HG03565 (cell line): Measurements from ENCODE around the gene CRADD.
"Not testable (repeated sequence)": the region's sequence is repeated elsewhere in the genome, so short reads cannot be mapped to it uniquely, and the experiment has no call there.

Experiments used
- ATAC-seq: cut with Tn5 transposase; IDR thresholded peaks from one replicate; pipeline ENCODE4 v1.9.1; 2021; ENCODE audit warnings: mild to moderate bottlenecking, moderate library complexity; ENCODE audit not compliant: unreplicated experiment

Gene CRADD

GRCh38 chr12:93754859-93755258 lies 77.7 kb downstream of the CRADD start:
- not testable (repeated sequence) for ATAC-seq

- no peak for ATAC-seq
Measured at GRCh38 chr12:93756288-93756687, 79.1 kb downstream of the CRADD start.

- ATAC-seq, result no peak
Measured at GRCh38 chr12:93757792-93758694, 80.9 kb downstream of the CRADD start.

GRCh38 chr12:93758801-93759373 lies 81.7 kb downstream of the CRADD start:
- no peak for ATAC-seq

DNA sequence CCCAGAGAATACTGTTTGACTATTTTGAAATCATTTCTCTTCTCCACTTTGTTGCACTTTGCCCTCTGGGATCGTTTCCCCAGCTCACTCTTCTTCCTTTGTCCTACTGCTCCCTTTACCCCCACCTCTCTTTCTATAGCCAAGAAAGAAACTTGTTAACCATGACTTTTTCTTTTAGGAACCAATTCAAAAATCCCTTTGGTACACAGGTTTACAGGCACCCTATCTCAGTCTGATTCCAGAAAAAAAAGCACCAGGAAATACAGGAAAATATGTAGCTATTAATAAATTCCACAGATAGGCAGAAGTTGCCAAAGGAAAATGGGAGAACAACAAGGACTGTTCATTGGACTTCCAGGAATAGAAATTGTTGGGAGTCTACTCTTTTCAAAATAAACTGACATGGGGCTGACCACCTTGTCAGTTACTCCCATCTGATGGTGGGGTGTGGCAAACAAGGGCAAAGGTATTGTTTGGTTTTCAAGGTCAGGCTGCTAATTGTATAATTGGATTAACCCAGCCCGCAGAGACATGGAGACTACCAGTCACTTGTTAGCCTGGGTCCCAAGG lies 82.4 kb downstream of the CRADD start:
- ATAC-seq, result no peak

DNA sequence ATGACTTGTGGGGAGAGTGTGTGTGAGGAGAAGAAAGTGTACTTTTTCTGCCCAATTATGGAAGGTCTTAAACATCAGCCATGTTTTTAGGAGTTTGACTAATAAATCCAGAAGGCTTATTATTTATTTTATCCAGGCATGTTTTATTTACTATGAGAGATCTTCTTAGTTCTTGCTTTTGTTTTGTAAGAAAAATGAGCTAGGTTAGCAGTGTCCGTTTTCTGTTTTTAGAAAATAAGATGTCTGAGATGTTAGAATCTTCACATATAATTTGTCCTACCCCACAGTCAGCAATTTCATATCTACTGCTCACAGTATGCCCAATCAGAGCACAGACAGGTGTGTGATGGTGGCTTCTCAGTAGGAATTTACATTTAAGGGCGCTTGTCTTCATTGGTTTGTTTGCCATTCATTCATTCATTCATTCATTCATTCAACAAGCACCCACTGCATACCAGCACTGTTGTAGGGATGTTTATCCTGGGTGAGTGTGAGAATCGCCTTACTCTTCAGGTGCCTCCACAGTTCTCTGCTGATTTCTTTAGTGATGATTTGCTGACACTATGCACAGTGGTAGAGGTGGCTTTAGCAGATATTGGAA lies 83.2 kb downstream of the CRADD start:
- ATAC-seq, result no peak

DNA sequence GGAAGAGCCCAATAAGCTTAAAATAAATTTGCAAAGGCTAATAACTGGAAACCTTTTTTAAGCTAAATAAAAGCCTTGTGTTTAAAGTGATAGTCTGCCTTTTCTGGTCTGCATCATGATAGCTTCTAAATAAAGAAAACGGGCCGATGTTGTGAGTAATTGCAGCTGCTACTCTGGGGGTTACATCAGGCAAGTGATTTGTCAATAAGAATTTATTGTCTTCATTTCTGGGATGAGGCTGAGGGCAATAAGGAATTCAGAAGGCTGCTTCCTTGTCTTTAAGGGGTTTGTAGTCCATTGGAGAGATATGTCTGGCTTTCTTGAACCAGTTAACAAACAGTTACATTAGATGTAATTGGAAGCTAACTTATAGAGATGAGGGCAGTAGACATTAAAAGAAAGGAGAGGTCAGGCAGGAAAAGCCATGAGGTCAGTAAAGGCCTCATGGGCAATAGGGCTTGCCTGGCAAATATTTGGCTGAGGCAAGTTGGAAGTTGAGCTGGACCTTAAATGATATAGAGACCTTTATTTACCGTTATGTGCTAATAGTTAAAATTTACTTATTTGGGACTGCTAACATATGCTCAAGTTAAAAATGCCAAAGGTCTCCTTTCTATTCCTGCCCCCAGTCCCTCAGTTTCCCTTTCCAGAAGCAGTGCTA lies 85.0 kb downstream of the CRADD start:
- ATAC-seq, result no peak

DNA sequence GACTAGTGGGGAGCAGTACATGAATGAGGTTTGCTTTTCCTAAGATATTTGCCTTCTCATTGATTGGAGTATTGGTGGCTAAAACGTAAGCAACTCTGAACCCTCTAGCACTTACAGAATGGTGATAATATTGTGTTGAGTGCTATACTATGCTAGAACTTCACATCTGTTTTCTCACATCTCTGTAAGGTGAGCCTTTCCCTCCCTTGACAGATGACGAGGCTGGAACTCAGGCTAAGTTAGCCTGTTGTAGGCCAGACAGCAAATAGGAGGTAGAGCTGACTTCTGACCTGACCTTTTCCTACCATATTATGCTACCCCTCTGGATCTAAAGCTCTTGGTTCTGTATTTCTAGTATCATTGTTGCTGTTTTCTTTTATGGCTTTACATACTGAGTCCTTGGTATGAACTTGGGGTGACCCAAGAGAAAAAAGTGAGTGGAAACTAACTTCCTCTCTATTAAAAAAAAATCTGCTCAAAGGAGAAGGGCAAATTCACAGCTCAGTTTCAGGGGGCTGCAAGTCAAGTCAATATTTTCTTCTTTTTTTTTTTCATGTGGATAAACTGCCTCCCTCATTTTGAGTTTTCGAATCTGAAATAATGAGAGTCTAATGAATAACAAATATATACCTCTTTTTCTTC lies 85.9 kb downstream of the CRADD start:
- ATAC-seq, result no peak

DNA sequence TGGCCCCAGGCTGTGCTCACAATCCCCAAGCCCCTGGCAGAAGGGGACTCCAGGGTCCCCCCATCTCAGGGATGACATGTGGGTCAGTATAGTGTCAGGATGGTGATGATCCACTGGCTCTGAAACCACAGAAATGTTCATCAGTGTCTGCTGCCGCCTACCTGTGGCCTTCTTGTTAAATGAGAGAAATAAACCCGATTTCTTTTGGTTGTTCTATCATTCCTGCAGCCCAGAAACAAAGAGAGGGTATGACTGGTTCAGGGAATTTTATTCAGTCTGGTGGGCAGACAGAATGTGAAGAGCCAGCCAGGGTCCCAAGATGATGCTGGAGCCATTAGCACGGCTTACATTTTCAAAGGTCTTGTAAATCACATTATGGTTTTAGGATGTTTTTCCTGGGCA lies 86.6 kb downstream of the CRADD start:
- no peak for ATAC-seq

GRCh38 chr12:93766371-93766770 lies 89.2 kb downstream of the CRADD start:
- no peak for ATAC-seq

GRCh38 chr12:93766796-93767523 lies 89.8 kb downstream of the CRADD start:
- ATAC-seq, result no peak

GRCh38 chr12:93767524-93767863 lies 90.3 kb downstream of the CRADD start:
- ATAC-seq, result no peak

GRCh38 chr12:93772003-93772700 lies 95.0 kb downstream of the CRADD start:
- ATAC-seq, result no peak

DNA sequence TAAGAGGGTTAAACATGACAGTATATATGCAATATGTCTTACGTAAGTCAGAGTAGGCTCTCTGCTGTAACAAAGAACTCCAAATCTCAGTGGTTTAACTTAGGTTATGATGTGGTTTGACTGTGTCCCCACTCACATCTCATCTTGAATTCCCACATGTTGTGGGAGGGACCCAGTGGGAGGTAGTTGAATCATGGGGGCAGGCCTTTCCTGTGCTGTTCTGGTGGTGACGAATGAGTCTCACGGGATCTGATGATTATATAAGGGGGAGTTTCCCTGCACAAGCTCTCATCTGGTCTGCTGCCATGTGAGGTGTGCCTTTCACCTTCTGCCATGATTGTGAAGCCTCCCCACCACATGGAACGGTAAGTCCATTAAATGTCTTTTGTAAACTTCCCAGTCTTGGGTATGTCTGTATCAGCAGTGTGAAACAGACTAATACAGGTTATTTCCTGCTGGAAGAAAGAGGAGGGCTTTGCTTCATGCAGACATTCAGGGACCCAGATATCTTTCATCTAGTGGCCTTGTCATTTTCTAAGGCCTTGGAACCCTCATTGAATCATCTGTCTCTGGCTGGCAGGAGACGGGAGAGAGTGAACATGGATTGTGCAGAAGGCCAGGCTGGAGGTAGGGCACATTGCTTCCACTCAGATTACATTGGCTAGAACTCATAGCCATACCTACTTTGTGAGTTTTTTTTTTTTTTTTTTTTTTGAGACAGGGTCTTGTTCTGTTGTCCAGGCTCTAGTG lies 96.1 kb downstream of the CRADD start:
- ATAC-seq, result no peak

GRCh38 chr12:93776581-93777018 lies 99.4 kb downstream of the CRADD start:
- ATAC-seq, result no peak

- ATAC-seq, result no peak
Measured at GRCh38 chr12:93777254-93777653, 100.1 kb downstream of the CRADD start.

DNA sequence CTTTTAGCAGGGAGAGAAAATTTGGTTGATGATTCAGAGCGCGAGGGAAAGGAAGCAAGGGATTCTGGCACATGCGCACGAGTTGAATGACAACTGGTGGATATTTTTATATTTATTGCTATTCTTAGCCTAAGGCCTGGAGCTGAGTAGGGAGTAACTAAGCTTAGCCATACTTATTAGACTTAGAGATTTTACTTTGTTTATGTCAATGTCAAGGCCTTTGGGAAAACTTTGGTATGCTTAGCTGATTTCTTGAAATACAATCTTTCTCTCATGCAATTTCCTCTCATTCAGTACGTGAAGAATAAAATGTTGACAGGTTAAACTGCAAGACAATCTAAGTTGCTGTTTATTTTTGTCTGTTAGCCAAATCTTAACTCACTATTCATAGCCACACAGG lies 101.1 kb downstream of the CRADD start:
- no peak for ATAC-seq

- ATAC-seq, result no peak
Measured at GRCh38 chr12:93778766-93779165, 101.6 kb downstream of the CRADD start.
